IPS-11a (cell line): Measurements from ENCODE around the gene TUBA4A.
A peak's percentile ranks its signal among the peaks of the same experiment; 100 is the strongest.
"Not testable (repeated sequence)": the region's sequence is repeated elsewhere in the genome, so short reads cannot be mapped to it uniquely, and the experiment has no call there.

Source experiments
- H3K4me3 ChIP-seq: one replicate; pipeline ENCODE4 v1.5.1; 2013; ENCODE audit warnings: low read depth, low read length, control low read depth

Gene TUBA4A

GRCh38 chr2:219214141-219214540 is 39.6 kb downstream of the TUBA4A start:
- H3K4me3 ChIP-seq, result no peak overlapping the region

GRCh38 chr2:219213486-219214071 is 40.1 kb downstream of the TUBA4A start:
- no peak overlapping the region for H3K4me3 ChIP-seq

- no peak overlapping the region for H3K4me3 ChIP-seq
These were observed 40.7 kb downstream of the TUBA4A start for GRCh38 chr2:219213026-219213415.

GRCh38 chr2:219210886-219211362 is 42.8 kb downstream of the TUBA4A start:
- no peak overlapping the region for H3K4me3 ChIP-seq

GRCh38 chr2:219210196-219210885 is 43.4 kb downstream of the TUBA4A start:
- no peak overlapping the region for H3K4me3 ChIP-seq

- H3K4me3 ChIP-seq, result no peak overlapping the region
These were observed 44.2 kb downstream of the TUBA4A start for GRCh38 chr2:219209236-219210195.

GRCh38 chr2:219207884-219208740 is 45.6 kb downstream of the TUBA4A start:
- H3K4me3 ChIP-seq, result no peak overlapping the region

GRCh38 chr2:219207134-219207883 is 46.4 kb downstream of the TUBA4A start:
- peak overlapping the region; percentile 63 for H3K4me3 ChIP-seq

- H3K4me3 ChIP-seq, result peak within 1 kb of the TSS; percentile 73
These were observed 47.2 kb downstream of the TUBA4A start, which contains the start of gene ZFAND2B for GRCh38 chr2:219206328-219207133. TSS of gene ZFAND2B (plus strand) at chr2:219206782. CDS start at chr2:219206988, 206 bp downstream.

- peak overlapping the region; percentile 73 for H3K4me3 ChIP-seq
These were observed 47.8 kb downstream of the TUBA4A start for GRCh38 chr2:219205981-219206327.

GRCh38 chr2:219205165-219205538 is 48.6 kb downstream of the TUBA4A start:
- H3K4me3 ChIP-seq, result no peak overlapping the region

GRCh38 chr2:219204425-219205164 is 49.1 kb downstream of the TUBA4A start:
- H3K4me3 ChIP-seq, result no peak overlapping the region

- not testable (repeated sequence) for H3K4me3 ChIP-seq
These were observed 52.4 kb downstream of the TUBA4A start for GRCh38 chr2:219201331-219201730.

- not testable (repeated sequence) for H3K4me3 ChIP-seq
These were observed 53.0 kb downstream of the TUBA4A start for GRCh38 chr2:219200502-219201326.
